Measurements from ENCODE around the gene BNIP2. TPM values are rescaled to one million over a fixed set of nuclear protein-coding genes. Genes with fewer than 3 reads are reported as not detected.
"Not testable (repeated sequence)": the region's sequence is repeated elsewhere in the genome, so short reads cannot be mapped to it uniquely, and the experiment has no call there.

Gene BNIP2
- polyA plus RNA-seq (ENCODE audit: insufficient read length in 3 of 3): 10 to 100 TPM; 66.1 to 82.9 (median 78.3) TPM

- DNase-seq (ENCODE audit: low read depth in 3 of 3, low spot score in 2 of 3): peak; percentile 92 to 96 (median 95)
These were observed at the start of gene BNIP2 for GRCh38 chr15:59688782-59689625. Gene BNIP2 (minus strand): TSS chr15:59689320. CDS start chr15:59682457, 6,863 bp downstream.

GRCh38 chr15:59738676-59739075 lies 49.6 kb upstream of the BNIP2 start:
- DNase-seq (ENCODE audit: low read depth in 3 of 3, low spot score in 2 of 3): no peak

GRCh38 chr15:59736181-59736580 lies 47.1 kb upstream of the BNIP2 start:
- DNase-seq (ENCODE audit: low read depth in 3 of 3, low spot score in 2 of 3): no peak

GRCh38 chr15:59725151-59725486 lies 36.0 kb upstream of the BNIP2 start:
- DNase-seq (ENCODE audit: low read depth in 3 of 3, low spot score in 2 of 3): no peak

GRCh38 chr15:59723687-59724346 lies 34.7 kb upstream of the BNIP2 start:
- DNase-seq (ENCODE audit: low read depth in 3 of 3, low spot score in 2 of 3): no peak

- peak in 1 of 3 donors; percentile 32 for DNase-seq (ENCODE audit: low read depth in 3 of 3, low spot score in 2 of 3)
These were observed 33.4 kb upstream of the BNIP2 start for GRCh38 chr15:59722476-59722875.

- no peak for DNase-seq (ENCODE audit: low read depth in 3 of 3, low spot score in 2 of 3)
These were observed 32.9 kb upstream of the BNIP2 start for GRCh38 chr15:59722037-59722436.

GRCh38 chr15:59721411-59721810 lies 32.3 kb upstream of the BNIP2 start:
- no peak for DNase-seq (ENCODE audit: low read depth in 3 of 3, low spot score in 2 of 3)

GRCh38 chr15:59713177-59713576 lies 24.1 kb upstream of the BNIP2 start:
- no peak for DNase-seq (ENCODE audit: low read depth in 3 of 3, low spot score in 2 of 3)

- DNase-seq (ENCODE audit: low read depth in 3 of 3, low spot score in 2 of 3): no peak
These were observed 22.5 kb upstream of the BNIP2 start for GRCh38 chr15:59711451-59712243.

- DNase-seq (ENCODE audit: low read depth in 3 of 3, low spot score in 2 of 3): no peak
These were observed 18.5 kb upstream of the BNIP2 start for GRCh38 chr15:59707619-59708018.

- DNase-seq (ENCODE audit: low read depth in 3 of 3, low spot score in 2 of 3): no peak
These were observed 15.1 kb upstream of the BNIP2 start for GRCh38 chr15:59703979-59704796.

- DNase-seq (ENCODE audit: low read depth in 3 of 3, low spot score in 2 of 3): no peak
These were observed 13.2 kb upstream of the BNIP2 start for GRCh38 chr15:59702351-59702750.

- DNase-seq (ENCODE audit: low read depth in 3 of 3, low spot score in 2 of 3): no peak
These were observed 12.8 kb upstream of the BNIP2 start for GRCh38 chr15:59701880-59702279.

- no peak for DNase-seq (ENCODE audit: low read depth in 3 of 3, low spot score in 2 of 3)
These were observed 10.8 kb upstream of the BNIP2 start for GRCh38 chr15:59699810-59700431.

GRCh38 chr15:59698065-59698464 lies 8.9 kb upstream of the BNIP2 start:
- not testable (repeated sequence) for DNase-seq (ENCODE audit: low read depth in 3 of 3, low spot score in 2 of 3)

- DNase-seq (ENCODE audit: low read depth in 3 of 3, low spot score in 2 of 3): no peak
These were observed 7.2 kb upstream of the BNIP2 start for GRCh38 chr15:59696332-59696731.

- no peak for DNase-seq (ENCODE audit: low read depth in 3 of 3, low spot score in 2 of 3)
These were observed 5.7 kb upstream of the BNIP2 start for GRCh38 chr15:59694779-59695178.

GRCh38 chr15:59691194-59691805 lies 2.2 kb upstream of the BNIP2 start:
- DNase-seq (ENCODE audit: low read depth in 3 of 3, low spot score in 2 of 3): peak in 1 of 3 donors; percentile 30
